ENCODE results near the gene EIF2B2. TPM values are rescaled to one million over a fixed set of nuclear protein-coding genes. Genes with fewer than 3 reads are reported as not detected.

The EIF2B2 gene
- total RNA-seq, 4 donors from 2014 or later, result 27.3 to 41.9 (median 35.5) TPM

Small RNAs within 50 kb of the gene (small RNA-seq; reads per million reads assigned to genes)
- gene RNU6-689P, result not detected

Other genes starting within 250 kb of the EIF2B2 start
- 100 to 1,000 TPM in 2 of 4 donors, 10 to 100 TPM in 1, 1 to 10 TPM in 1; 8.8 to 118 (median 91.9) TPM for gene YLPM1, start 239.6 kb upstream of the EIF2B2 start, total RNA-seq
- not detected for gene PROX2, start 126.8 kb upstream of the EIF2B2 start, total RNA-seq
- gene DLST, start 121.0 kb upstream of the EIF2B2 start, total RNA-seq, result 10 to 100 TPM; 31.8 to 77.2 (median 62.7) TPM
- gene RPS6KL1, start 79.7 kb upstream of the EIF2B2 start, total RNA-seq, result 10 to 100 TPM in 1 of 4 donors, 1 to 10 TPM in 1, under 1 TPM in 1, not detected in 1; 0.26 to 11.1 (median 3.0) TPM
- 10 to 100 TPM in 2 of 4 donors, 1 to 10 TPM in 2; 2.7 to 32.4 (median 15.4) TPM for gene PGF, start 47.3 kb upstream of the EIF2B2 start, total RNA-seq
- gene MLH3, start 48.5 kb downstream of the EIF2B2 start, total RNA-seq, result 10 to 100 TPM; 16.4 to 83.4 (median 50.1) TPM
- gene ACYP1, start 61.1 kb downstream of the EIF2B2 start, total RNA-seq, result 10 to 100 TPM; 11.8 to 30.6 (median 21.4) TPM
- 1 to 10 TPM in 2 of 4 donors, under 1 TPM in 1, not detected in 1; 0.26 to 4.7 (median 2.4) TPM for gene ZC2HC1C, start 66.7 kb downstream of the EIF2B2 start, total RNA-seq
- 100 to 1,000 TPM in 1 of 4 donors, 10 to 100 TPM in 3; 51.2 to 115 (median 71.4) TPM for gene NEK9, start 124.1 kb downstream of the EIF2B2 start, total RNA-seq
- 100 to 1,000 TPM; 206 to 389 (median 287) TPM for gene TMED10, start 173.7 kb downstream of the EIF2B2 start, total RNA-seq

Data from uterus (tissue), 4 donors.